GM21737 (cell line): Measurements from ENCODE around the gene CFAP410.

Experiments
- ATAC-seq: cut with Tn5 transposase; IDR thresholded peaks from one replicate; pipeline ENCODE4 v1.9.1; 2021; ENCODE audit warnings: mild to moderate bottlenecking, moderate library complexity; ENCODE audit not compliant: unreplicated experiment

CFAP410 gene

DNA sequence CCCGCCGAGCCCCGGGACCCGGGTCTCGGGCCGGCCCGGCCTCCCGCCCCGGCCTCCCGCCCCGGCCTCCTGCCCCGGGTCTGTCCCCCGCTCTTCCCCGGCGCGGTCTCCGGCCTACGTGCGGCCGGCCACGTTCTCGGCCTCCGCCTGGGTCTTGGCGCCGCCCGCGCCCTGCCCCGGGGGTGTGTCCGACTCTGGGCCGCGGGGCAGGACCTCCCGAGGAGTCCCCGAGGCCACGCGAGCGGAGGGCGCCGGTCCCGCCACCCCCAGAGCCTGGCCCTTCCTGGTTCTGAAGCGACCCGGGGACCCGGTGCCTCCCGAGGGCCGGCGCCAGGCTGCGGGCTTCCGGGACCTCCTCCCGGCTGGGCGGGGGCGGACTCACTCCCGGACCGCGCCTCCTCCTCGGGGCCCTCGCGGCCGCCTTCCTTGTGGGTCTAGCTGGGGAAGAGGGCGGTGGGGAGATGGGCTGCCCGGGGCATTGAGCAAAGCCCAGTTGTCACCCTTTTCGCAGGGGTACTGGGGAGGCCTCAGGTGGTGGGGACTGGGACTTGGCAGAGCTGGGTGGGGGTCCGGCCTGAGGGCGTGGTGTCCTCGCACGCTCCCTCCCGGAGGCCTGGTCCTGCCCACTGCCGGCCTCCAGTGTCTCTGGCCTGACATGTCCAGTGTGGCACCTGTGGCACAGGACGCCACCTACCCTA is 38.8 kb downstream of the CFAP410 start:
- ATAC-seq, result peak; percentile 21

DNA sequence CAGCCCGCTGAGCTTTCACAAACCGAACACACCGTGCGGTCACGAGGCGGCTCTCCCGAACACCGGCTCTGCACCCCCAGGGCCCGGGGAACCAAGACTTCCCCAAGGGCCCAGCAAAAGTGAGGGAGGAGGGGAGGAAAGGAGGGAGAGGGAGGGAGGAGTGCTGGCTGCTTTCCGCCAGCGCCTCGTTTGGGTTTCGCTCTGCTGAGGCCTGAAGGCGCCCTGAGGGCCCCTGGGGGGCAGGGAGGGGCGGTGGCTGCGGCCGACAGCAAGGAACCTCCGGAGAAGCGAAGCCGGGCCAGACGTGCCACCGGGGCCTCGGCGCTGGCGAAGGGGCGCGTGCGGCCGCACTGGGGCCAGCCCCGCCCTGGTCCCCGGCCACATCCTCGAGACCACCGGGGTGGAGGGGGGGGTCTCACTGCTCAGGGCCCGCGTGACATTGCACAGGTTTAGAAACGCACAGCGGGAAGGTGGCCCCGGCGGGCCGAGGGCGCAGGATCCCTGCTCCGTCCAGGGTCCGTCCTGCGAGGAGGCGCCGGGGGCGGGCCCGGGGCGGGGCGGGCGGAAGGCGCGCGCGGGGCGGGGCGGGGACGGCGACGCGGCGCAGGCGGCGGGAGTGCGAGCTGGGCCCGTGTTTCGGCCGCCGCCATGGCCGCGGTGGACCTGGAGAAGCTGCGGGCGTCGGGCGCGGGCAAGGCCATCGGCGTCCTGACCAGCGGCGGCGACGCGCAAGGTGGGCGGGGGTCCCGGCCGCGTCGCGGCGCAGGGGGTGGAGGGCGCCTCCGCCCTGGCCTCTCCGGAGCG is 39.5 kb downstream of the CFAP410 start, which contains the start of gene PFKL:
PFKL (plus strand) TSS at position 596 of the 804 bp plus-strand sequence; CDS start at position 649, 53 bp downstream.
- ATAC-seq, result peak; percentile 54

DNA sequence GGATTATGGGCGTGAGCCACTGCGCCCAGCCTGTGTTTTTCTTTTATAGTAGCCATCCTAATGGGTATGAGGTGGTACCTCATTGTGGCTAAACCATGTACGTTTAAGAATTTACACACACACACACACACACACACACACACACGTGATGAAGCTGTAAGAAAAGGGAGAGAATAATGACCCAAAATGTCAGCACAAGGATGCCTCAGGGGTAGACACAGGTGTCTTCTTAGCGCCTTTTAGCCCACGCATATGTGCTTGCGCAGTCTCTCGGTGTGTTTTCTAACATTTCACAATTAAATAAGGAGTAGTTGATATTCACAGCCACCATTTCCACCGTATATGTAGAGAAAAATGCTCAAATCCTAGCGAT is 40.1 kb downstream of the CFAP410 start:
- no peak for ATAC-seq

DNA sequence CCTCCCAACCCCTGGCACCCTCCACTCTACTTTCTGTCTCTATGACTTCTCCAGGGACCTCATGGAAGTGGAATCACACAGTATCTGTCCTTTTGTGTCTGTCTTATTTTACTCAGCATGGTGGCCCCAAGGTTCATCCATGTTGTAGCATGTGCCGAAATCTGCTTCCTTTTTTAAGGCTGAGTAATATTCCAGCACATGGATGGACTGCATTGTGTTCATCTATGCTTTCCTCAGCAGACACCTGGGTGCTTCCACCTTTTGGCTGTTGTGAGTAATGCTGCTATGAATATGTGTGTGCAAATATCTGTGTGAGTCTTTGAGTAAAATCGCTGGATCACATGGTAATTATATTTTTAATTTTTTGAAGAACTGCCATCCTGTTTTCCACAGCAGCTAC is 40.9 kb downstream of the CFAP410 start:
- no peak for ATAC-seq

DNA sequence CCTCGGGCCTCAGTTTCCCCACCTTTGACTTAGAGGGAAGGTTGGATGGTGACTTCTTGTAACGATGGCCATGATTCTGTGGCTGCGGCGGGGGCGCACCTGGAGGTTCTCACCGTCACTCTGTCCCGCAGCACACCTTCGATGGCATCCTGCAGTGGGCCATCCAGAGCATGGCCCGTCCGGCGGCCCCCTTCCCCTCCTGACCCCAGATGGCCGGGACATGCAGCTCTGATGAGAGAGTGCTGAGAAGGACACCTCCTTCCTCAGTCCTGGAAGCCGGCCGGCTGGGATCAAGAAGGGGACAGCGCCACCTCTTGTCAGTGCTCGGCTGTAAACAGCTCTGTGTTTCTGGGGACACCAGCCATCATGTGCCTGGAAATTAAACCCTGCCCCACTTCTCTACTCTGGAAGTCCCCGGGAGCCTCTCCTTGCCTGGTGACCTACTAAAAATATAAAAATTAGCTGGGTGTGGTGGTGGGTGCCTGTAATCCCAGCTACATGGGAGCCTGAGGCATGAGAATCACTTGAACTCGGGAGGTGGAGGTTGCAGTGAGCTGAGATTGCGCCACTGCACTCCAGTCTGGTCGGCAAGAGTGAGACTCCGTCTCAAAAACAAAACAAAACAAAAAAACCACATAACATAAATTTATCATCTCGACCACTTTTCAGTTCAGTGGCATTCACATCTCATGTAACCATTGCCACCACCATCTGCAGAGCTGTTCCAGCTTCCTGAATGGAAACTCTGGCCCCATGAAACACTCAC is 41.5 kb downstream of the CFAP410 start:
- ATAC-seq, result no peak

DNA sequence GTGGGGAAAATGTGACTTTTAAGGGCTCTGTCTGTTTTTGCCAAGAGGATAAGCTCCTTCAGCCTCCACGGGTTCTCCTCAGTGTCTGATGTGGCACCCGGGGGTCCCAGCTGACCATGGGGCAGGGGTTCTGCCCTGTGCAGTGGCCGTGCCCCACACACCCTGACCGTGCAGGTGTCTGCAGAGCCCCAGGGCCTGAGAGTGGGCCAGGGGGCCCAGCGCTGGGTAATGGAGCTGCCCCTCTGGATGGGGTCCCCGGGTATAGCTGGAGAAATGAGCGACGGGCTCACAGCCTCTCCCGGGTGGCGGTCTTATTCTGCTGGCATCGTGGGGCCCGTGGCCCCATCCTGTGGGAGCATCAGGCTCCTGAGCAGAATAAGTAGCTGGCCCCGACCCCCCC is 42.3 kb downstream of the CFAP410 start:
- ATAC-seq, result no peak

DNA sequence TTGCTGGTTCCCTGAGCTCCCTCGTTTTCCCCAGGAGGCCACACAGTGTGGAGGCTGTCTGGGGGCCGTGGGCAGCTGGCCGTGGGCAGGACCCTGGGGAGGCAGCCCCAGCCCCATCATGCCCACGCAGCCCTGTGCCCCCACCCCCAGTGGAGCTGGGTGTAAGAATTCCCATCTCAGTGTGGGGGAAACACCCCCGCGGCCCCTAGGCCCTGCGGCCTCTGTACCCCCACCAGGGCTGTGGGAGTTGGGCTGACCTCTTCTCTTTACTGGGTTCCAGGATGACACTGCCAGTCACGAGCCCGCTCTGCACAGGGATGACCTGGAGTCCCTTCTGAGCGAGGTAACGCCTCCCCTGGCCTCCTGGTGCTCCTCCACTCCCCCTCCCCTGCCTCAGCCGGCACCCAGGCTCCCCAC is 43.1 kb downstream of the CFAP410 start:
- no peak for ATAC-seq

DNA sequence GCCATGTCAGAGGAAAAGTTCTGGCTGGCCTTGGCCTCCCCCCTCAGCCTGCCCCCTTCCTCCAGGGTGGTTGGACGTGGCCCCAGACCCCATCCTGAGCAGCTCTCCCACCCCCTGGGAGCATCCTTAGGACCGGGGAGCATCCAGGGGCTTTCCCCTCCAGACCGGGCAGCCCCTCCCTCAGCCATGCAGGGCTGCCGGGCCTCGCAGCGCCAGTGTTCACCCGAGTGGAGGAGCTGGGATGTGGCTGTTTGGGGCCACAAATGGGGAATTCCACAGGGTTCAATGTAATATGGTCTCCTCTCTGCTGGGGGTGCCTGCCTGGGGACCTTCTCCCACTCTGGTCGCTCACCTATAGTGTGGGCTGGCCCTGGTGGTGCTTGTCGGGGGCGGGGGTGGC is 43.5 kb downstream of the CFAP410 start:
- ATAC-seq, result no peak

DNA sequence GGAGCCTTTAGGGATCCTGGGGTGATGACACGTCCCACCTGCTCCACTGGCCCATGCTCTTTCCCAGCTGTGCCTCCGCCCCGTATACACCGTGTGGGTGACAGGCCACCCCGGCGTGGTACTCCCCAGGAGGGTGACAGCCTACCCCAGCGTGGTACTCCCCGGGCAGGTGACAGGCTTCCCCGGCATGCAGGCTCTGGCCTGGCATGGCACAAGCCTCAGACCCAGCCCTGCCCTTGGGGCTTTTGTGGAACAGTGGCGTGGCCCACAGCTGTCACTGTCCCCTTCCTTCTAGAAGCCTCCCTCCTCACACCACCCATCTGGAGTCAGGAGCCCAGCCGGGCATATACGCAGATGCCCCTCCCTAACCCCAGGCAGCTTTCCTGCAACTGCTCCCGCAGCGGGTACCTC is 44.0 kb downstream of the CFAP410 start:
- no peak for ATAC-seq

DNA sequence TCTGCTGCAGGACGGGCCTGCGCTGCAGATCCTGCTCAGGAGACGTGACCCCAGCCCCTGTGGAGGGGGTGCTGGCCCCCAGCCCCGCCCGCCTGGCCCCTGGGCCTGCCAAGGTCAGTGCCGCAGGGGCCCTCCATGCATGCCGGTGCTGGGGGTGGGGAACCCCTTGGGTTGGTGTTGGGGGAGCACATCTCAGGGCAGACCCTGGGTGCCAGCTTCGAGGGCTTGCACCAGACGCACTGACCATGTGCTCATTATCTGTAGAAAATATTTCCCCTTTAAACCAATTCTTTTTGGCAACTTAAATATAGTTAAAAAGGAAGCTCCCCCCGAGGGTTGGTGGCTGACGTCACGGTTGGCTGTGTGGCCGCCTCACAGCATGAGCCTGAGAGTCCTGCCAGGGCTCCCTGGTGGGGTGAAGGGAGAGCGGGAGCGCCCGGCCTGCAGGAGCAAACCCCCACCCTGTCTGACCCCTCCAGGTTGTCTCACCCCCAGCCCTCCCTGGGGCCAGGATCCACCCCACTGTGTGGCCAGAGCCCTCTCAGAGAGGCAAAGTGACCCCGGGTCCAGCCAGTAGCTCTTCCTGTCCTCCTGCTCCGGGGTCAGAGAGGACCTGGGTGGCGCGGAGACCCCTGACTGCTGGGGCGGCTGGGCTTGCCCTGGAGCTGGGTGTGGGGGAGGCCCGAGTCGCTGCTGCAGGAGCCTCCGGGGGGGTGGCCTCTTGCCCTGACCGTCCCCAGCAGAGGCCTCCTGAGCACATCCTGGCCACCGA is 44.6 kb downstream of the CFAP410 start:
- ATAC-seq, result no peak

DNA sequence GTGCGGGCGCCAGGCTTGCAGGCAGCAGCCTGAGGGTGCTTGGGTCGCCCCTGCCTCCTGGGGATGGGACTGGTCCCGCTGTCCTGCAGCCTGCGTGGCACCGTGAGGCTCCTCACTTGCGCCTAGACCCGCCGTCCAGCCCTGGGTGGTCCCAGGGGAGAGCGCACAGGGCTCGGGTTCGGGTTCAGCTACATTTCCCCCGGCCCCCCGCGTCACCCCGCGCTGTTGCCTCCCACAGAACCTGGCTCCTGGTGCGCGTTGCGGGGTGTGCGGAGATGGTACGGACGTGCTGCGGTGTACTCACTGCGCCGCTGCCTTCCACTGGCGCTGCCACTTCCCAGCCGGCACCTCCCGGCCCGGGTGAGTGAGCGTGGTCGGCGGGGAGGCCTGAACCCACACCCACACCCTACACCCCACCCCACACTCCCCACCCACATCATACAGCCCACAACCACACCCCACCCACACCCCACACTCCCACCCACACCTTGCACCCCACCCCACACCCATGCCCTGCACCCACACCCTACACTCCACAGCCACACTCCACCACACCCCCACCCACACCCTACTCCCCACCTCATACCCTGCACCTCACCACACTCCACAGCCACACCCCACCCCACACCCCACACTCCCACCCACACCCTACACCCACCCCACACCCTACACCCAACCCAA is 45.5 kb downstream of the CFAP410 start:
- no peak for ATAC-seq

DNA sequence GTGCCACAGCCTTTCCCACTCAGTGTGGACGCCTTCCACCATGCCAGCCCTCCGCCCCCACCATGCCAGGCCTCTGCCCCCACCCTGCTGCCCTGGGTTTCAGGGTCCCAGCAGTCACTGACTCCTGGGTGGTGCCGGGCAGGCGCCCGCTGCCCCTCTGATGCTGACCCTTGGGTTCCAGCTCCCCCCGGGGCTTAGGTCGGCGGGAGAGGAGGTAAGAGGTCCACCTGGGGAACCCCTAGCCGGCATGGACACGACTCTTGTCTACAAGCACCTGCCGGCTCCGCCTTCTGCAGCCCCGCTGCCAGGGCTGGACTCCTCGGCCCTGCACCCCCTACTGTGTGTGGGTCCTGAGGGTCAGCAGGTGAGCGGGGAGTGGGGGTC is 46.4 kb downstream of the CFAP410 start:
- no peak for ATAC-seq

DNA sequence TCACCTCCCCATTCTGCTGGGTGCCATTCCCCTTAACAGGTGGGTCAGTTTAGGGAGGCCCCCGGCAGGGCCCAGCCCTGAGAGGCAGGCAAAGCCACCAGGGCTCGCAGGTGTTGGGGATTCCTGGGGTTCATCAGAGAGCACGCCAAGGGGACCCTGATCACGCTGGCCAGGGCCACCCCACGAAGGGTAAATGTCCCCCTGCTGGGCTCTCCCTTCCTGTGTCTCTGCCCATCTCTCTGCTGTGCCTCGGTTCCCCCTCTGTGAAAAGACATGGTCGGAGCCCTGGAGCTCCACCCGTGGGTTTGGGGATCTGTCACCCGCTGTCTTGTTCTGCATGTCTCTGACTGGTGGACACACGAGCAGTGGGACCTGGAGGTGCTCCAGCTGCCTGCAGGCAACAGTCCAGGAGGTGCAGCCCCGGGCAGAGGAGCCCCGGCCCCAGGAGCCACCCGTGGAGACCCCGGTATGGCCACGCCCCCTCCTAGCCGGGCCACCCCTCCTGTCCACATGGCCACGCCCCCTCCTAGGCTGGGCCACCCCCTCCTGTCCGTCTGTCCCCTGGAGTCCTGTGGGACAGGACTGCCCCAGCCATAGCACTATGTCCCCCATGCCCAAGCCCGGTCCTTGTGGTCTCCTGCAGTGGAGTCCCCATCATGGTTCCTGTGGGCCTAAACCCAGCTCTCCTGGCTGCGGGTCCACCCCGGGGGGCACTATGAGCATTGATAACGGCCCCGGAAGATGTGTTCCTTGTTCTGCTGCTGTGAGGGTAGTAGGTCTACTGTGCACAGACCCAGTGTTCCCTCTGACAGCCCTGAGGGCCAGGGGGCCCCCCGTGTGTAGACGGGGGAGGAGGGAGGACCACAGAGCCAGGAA is 47.0 kb downstream of the CFAP410 start:
- ATAC-seq, result no peak

DNA sequence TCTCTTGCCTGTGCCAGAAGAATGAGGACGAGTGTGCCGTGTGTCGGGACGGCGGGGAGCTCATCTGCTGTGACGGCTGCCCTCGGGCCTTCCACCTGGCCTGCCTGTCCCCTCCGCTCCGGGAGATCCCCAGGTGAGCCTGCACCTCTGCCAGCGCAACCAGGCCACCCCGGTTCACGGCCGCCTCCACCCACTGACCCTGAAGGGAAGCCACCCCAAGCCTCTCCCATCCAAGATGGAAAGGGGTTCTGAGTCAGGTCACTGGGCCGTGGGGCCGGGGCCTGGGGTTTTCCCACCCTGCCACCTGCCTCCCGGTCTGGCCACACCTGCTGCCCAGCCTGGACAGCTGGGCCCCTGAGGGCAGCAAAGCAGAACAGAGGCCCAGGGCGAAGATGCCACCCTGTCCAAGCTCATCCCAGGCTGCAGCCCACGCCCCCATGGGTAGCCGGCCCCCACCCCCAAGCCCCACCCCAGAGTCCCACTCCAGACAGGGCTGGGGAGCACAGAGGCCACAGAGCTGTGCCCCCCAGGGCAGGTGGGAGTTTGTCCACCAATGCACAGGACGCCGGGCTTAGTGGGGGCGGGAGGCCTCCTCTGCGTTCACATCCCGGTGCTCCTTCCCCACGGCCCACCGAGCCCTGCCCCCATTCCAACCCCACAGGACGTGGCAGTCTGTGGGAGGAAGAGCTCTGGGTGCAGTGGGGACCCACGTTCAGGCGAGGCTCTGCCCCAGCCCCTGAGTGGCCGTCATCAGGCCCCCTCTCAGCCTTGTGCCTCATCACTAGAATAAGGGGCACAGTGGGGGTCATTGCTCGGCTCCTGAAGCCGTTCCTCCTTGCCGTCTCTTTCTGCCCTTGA is 47.9 kb downstream of the CFAP410 start:
- no peak for ATAC-seq

DNA sequence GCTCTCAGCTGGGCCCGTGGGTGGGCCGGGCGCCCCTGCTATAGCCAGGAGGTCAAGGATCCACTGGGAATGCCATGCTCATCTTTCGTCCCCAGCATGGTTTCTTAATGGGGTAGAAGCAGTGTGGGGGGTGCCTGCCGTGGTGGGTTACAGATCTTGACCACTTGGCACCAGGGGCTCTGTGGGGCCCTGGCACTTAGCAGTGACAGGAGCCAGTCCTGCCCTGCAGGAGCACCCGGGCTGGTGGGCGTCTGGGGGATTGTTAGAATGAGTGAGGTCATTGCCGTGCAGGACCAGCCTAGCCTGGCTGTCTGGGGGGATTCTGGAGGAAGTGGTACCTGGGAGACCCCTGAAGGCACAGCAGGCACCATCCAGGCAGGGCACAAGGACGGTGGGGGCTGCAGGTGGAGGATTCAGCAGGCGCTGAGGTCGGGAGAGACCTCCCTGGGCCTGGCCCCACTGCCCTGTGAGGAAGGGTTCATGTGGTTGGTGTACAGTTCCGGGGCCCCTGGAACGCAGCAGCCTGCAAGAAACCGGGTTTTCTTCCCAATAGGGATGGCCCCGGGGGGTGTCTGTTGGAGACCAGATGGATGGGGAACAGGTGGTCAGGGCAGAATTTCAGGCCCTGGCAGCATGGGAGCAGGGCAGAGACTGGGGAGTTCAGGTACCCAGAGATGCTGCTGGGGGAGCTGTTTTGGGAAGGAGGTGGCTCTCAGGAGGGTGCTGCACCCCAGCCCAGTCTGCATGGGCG is 48.7 kb downstream of the CFAP410 start:
- no peak for ATAC-seq

DNA sequence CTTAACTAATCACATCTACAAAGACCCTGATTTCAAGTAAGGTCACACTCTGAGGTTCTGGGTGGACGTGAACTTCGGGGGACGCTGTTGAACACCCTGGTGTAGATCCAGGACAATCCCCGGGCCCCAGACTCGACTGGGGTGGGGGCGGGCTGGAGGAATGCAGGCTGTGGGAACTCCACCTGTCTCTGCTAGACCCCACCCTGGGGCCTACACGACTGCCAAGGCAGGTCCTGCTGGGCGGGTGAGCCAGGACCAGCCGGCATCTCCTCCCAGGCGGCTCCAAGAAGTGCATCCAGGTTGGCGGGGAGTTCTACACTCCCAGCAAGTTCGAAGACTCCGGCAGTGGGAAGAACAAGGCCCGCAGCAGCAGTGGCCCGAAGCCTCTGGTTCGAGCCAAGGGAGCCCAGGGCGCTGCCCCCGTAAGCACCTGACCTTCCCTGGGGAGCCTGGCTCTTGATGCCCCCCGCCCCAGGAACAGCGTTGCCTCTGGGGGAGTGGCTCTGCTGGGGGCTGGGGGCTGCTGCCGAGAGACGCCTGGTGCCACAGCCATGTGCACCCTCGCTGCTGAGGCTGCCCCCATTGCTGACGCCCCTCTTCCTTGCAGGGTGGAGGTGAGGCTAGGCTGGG is 49.7 kb downstream of the CFAP410 start:
- no peak for ATAC-seq
